ENCODE data around the gene IPMK. TPM values are rescaled to one million over a fixed set of nuclear protein-coding genes. Genes with fewer than 3 reads are reported as not detected.

Gene IPMK
- total RNA-seq, 1 experiment from 2014 or later: 10.9 TPM

- no peak for TF ChIP-seq ZNF532 (CRISPR knock-in tag; IDR thresholded peaks at IDR 0.05; ENCODE audit: borderline replicate concordance)
- no peak for TF ChIP-seq ZNF263 (CRISPR knock-in tag; IDR thresholded peaks at IDR 0.05; ENCODE audit: low read depth)
- TF ChIP-seq ZNF423 (CRISPR knock-in tag; IDR thresholded peaks at IDR 0.05): no peak
- no peak for TF ChIP-seq ZMAT4 (CRISPR knock-in tag; IDR thresholded peaks at IDR 0.05)
- TF ChIP-seq ESRRA (CRISPR knock-in tag; IDR thresholded peaks at IDR 0.05; ENCODE audit: borderline replicate concordance): no peak
- no peak for TF ChIP-seq ZNF232 (CRISPR knock-in tag; IDR thresholded peaks at IDR 0.05)
- no peak for TF ChIP-seq MLX (CRISPR knock-in tag; IDR thresholded peaks at IDR 0.05)
- TF ChIP-seq, protein P1, sequence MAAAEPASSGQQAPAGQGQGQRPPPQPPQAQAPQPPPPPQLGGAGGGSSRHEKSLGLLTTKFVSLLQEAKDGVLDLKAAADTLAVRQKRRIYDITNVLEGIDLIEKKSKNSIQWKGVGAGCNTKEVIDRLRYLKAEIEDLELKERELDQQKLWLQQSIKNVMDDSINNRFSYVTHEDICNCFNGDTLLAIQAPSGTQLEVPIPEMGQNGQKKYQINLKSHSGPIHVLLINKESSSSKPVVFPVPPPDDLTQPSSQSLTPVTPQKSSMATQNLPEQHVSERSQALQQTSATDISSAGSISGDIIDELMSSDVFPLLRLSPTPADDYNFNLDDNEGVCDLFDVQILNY (CRISPR knock-in tag; IDR thresholded peaks at IDR 0.05): no peak
- no peak for TF ChIP-seq JAZF1 (CRISPR knock-in tag; IDR thresholded peaks at IDR 0.05)
- TF ChIP-seq ZNF121 (CRISPR knock-in tag; IDR thresholded peaks at IDR 0.05): no peak
- TF ChIP-seq ATF3 (CRISPR knock-in tag; conservative IDR thresholded peaks at IDR 0.05): no peak
- TF ChIP-seq, protein P2, sequence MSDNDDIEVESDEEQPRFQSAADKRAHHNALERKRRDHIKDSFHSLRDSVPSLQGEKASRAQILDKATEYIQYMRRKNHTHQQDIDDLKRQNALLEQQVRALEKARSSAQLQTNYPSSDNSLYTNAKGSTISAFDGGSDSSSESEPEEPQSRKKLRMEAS (CRISPR knock-in tag; IDR thresholded peaks at IDR 0.05): no peak
Measured at GRCh38 chr10:58175990-58176900, 91.4 kb downstream of the IPMK start (continued).

GRCh38 chr10:58174831-58175230, 92.9 kb downstream of the IPMK start:
- ATAC-seq (no peak), DNase-seq (ENCODE audit: low spot score) (no peak)
- POLR2A ChIA-PET: no interaction called here
- H3K9me3 Mint-ChIP-seq: no peaks in the 10 kb centered on the region
- H3K4me1 Mint-ChIP-seq: peaks cover 3% of the 10 kb centered on the region
- TF ChIP-seq ZNF671 (CRISPR knock-in tag; IDR thresholded peaks at IDR 0.05) (no peak), ZNF416 (CRISPR knock-in tag; IDR thresholded peaks at IDR 0.05) (no peak), ZNF121 (CRISPR knock-in tag; IDR thresholded peaks at IDR 0.05) (no peak), PRDM15 (CRISPR knock-in tag; IDR thresholded peaks at IDR 0.05) (no peak)
- TF ChIP-seq, protein P3, sequence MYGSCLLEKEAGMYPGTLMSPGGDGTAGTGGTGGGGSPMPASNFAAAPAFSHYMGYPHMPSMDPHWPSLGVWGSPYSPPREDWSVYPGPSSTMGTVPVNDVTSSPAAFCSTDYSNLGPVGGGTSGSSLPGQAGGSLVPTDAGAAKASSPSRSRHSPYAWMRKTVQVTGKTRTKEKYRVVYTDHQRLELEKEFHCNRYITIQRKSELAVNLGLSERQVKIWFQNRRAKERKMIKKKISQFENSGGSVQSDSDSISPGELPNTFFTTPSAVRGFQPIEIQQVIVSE (CRISPR knock-in tag; IDR thresholded peaks at IDR 0.05; ENCODE audit: borderline replicate concordance): no peak
- CTCF ChIA-PET: no interaction called here
- H3K36me3 Mint-ChIP-seq: no peaks in the 10 kb centered on the region
- no peak overlapping the region for H3K27ac Mint-ChIP-seq
- no peak overlapping the region for H3K4me3 Mint-ChIP-seq
- no peaks in the 10 kb centered on the region; the same call in 1 of the 2 replicates for H3K27me3 Mint-ChIP-seq (ENCODE audit: low read depth)

Measured in WTC11 (cell line).